ENCODE results near the gene TMEM170B.

Gene TMEM170B

GRCh38 chr6:11575408-11576033, 38.0 kb downstream of the TMEM170B start:
- DNase-seq (ENCODE audit: low spot score) = peak; percentile 46
- peak; percentile 82 for TF ChIP-seq CTCF (IDR thresholded peaks at IDR 0.05; ENCODE audit: borderline replicate concordance, control extremely low read depth, extremely low read depth, insufficient read depth, missing control alignments)
- in situ Hi-C loops (cut with MboI; ENCODE audit: low sequenced_read_pairs, unreplicated experiment) = loop anchor here (5.0 to 25.0 kb wide), 4 partner anchors 78 to 1312 kb away; no protein-coding TSS in a partner anchor

GRCh38 chr6:11580686-11581405, 43.3 kb downstream of the TMEM170B start:
- in situ Hi-C loops (cut with MboI; ENCODE audit: low sequenced_read_pairs, unreplicated experiment) = loop anchor here (25.0 kb wide), 1 partner anchor 1306 kb away; no protein-coding TSS in a partner anchor
- no peak for DNase-seq (ENCODE audit: low spot score)
- no peak for TF ChIP-seq CTCF (IDR thresholded peaks at IDR 0.05; ENCODE audit: borderline replicate concordance, control extremely low read depth, extremely low read depth, insufficient read depth, missing control alignments)

DNA sequence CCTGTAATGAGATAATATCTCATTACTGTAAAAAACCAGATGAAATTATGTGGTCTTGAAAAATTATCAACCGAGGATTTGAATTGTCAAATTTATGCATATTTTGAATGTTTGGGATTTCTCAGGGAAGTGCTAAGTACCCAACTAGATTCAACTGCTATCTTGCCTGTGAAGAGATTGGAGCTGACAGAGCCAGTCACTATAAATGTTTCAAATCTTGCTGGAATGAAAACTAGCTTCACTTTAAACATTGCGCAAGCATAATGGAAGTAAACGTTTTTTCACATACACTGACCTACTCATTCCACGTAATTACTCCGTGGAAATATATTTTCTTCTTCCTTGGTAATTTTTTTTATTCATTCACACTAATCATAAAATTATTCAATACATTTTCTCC, 46.7 kb downstream of the TMEM170B start:
- in situ Hi-C loops (cut with MboI; ENCODE audit: low sequenced_read_pairs, unreplicated experiment) = loop anchor here (25.0 kb wide), 1 partner anchor 1303 kb away; no protein-coding TSS in a partner anchor
- DNase-seq (ENCODE audit: low spot score) = no peak
- no peak for TF ChIP-seq CTCF (IDR thresholded peaks at IDR 0.05; ENCODE audit: borderline replicate concordance, control extremely low read depth, extremely low read depth, insufficient read depth, missing control alignments)

DNA sequence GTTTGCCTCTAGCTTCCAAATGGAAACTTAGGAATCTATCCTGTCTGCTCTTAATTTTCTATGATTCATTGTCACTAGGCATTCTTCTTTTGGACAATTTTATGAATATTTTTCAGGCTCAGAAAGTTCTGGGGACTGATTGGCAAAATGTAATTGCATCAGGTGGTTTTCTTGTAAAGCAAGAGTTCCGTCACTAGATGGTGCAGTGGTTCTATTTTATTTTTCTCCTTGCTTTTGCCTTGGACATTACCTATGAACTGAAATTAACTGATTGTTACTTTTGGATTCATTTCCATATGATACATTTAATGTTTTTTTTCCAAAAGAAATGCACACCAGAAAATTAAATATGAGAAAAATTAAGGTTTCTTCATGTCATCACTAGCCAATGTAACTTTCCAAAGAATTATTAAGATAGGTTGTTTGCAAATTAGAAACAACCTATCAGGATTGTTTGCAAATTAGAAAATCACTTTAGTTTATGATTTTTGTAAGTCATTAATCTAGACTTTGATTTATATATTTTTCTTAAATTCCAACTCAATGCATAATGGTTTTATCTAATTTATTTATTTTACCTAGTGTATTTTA, 48.0 kb downstream of the TMEM170B start:
- in situ Hi-C loops (cut with MboI; ENCODE audit: low sequenced_read_pairs, unreplicated experiment) = loop anchor here (25.0 kb wide), 1 partner anchor 1302 kb away; no protein-coding TSS in a partner anchor
- DNase-seq (ENCODE audit: low spot score) = peak; percentile 56
- TF ChIP-seq CTCF (IDR thresholded peaks at IDR 0.05; ENCODE audit: borderline replicate concordance, control extremely low read depth, extremely low read depth, insufficient read depth, missing control alignments) = peak; percentile 40

DNA sequence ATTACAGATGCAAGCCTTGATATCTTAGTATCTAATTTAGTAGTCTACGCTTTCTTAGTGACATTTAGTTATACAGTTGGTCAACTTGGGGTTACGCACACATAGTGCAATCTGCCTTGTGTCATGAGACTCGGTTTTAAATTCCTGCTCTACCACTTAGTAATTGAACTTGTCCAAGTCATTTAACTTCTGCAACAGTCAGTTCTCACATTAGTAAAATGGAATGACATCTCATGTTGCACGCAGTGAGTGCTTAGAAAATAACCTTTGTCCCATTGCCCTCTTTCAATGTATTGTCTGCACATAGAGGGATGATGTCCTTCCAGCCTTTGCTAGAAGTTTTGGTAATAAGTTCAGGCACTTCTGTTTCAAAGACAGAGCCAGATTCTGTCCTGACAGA, 48.6 kb downstream of the TMEM170B start:
- in situ Hi-C loops (cut with MboI; ENCODE audit: low sequenced_read_pairs, unreplicated experiment) = loop anchor here (25.0 kb wide), 1 partner anchor 1301 kb away; no protein-coding TSS in a partner anchor
- no peak for TF ChIP-seq CTCF (IDR thresholded peaks at IDR 0.05; ENCODE audit: borderline replicate concordance, control extremely low read depth, extremely low read depth, insufficient read depth, missing control alignments)
- DNase-seq (ENCODE audit: low spot score) = no peak

- in situ Hi-C loops (cut with MboI; ENCODE audit: low sequenced_read_pairs, unreplicated experiment) = loop anchor here (25.0 kb wide), 1 partner anchor 1301 kb away; no protein-coding TSS in a partner anchor
- DNase-seq (ENCODE audit: low spot score) = no peak
- no peak for TF ChIP-seq CTCF (IDR thresholded peaks at IDR 0.05; ENCODE audit: borderline replicate concordance, control extremely low read depth, extremely low read depth, insufficient read depth, missing control alignments)
Observed at GRCh38 chr6:11586536-11586935, 49.0 kb downstream of the TMEM170B start.
